Right lobe of liver (tissue), 6 donors: ENCODE results near the gene FAM124A. TPM values are rescaled to one million over a fixed set of nuclear protein-coding genes. Genes with fewer than 3 reads are reported as not detected.

ENCODE experiments used
- ATAC-seq, 4 donors: fragments of 200-7000 bp; cut with Tn5 transposase; one replicate each; pipeline ENCODE4 v1.9.1; 2020; ENCODE audit warnings: mild to moderate bottlenecking in 4 of 4, moderate library complexity in 4 of 4
- DNase-seq, 3 donors: peaks; one replicate each; pipeline ENCODE4 v3.0.0-alpha.2; 2020
- H3K27ac ChIP-seq, 3 donors: fragments of 200-600 bp; one replicate each; pipeline ENCODE4 v1.8.0; 2022
- H3K27me3 ChIP-seq, 2 donors: fragments of 200-600 bp; one replicate each; pipeline ENCODE4 v1.8.0; 2022
- H3K36me3 ChIP-seq, 4 donors: fragments of 200-600 bp; sonication (generic) in 1 of 4; one replicate each; pipeline versions ENCODE4 v1.5.1 to v1.8.0; 2017 to 2022; ENCODE audit warnings: control low read depth in 1 of 4
- H3K4me1 ChIP-seq, 4 donors: fragments of 200-600 bp; sonication (generic) in 1 of 4; one replicate each; pipeline versions ENCODE4 v1.5.1 to v1.8.0; 2017 to 2022; ENCODE audit warnings: control low read depth in 1 of 4
- H3K4me3 ChIP-seq, 3 donors: fragments of 200-600 bp; one replicate each; pipeline ENCODE4 v1.8.0; 2022
- H3K9me3 ChIP-seq, 4 donors: fragments of 200-600 bp; sonication (generic) in 1 of 4; one replicate each; pipeline versions ENCODE4 v1.5.1 to v1.8.0; 2017 to 2022; ENCODE audit warnings: control low read depth in 1 of 4
- POLR2A ChIP-seq: fragments of 450-650 bp; IDR thresholded peaks from one replicate; pipeline ENCODE4 v1.6.1; 2017; ENCODE audit warnings: antibody characterized with exemption, mild to moderate bottlenecking
- WGBS: methylation state at CpG from one replicate; pipeline ENCODE4 v1.1.6; 2018; ENCODE audit warnings: low coverage, low lambda C conversion rate; ENCODE audit not compliant: insufficient coverage; ENCODE audit errors: missing lambda C conversion rate; 5-methylcytosine and 5-hydroxymethylcytosine counted together
- intact Hi-C, 2 donors: fragments of 100-400 bp; cut with DNase I; formaldehyde crosslinking; loops; one replicate each; pipeline versions ENCODE4 v1.11.2 to v1.14.1; 2022
- total RNA-seq, 6 experiments: library from RNA; depleted of rRNA in 2 of 6; stranded (reverse); fragments of >200 nt in 2 of 6; fragmentation: NEBNext Ultra II Directional in 3 of 6; extraction: Animal tissue kit (Norgen Biotek cat#: 25700) in 3 of 6; gene quantifications; one replicate each; pipeline versions ENCODE4 v1.1.0 to v1.2.4, GENCODE V29; 2016 to 2023
- TF ChIP-seq, protein P1 (sequence below), 4 donors: fragments of 200-600 bp in 3 of 4; fragments of 450-650 bp in 1 of 4; IDR thresholded peaks; one replicate each; pipeline versions ENCODE4 v1.5.1 to v1.8.0; 2016 to 2022; ENCODE audit warnings: antibody characterized with exemption in 4 of 4, mild to moderate bottlenecking in 2 of 4
- donor health status: DM: no; HTN: yes; CAD: no.
- donor health status: DM: no; HTN: no; CAD: no.
- donor health status: DM: no; HTN: no; CAD: no.
- donor health status: DM: no; HTN: yes; CAD: no.
- donor health status: DM: no; HTN: yes; CAD: no.

FAM124A gene
- total RNA-seq, 6 experiments from 2014 or later = 0.22 to 1.0 (median 0.51) TPM

GRCh38 chr13:51292000-51292565, 69.9 kb downstream of the FAM124A start:
- no peak overlapping the region for H3K27ac ChIP-seq
- no peaks in the 10 kb centered on the region for H3K27me3 ChIP-seq
- intact Hi-C loops = no loop called here
- ATAC-seq (no peak), DNase-seq (no peak)
- no peak overlapping the region for H3K4me3 ChIP-seq
- WGBS = 70% methylated on average over 6 of the region's 6 CpGs
- no peaks in the 10 kb centered on the region for H3K9me3 ChIP-seq
- no peaks in the 10 kb centered on the region for H3K36me3 ChIP-seq
- peaks cover 0 to 4% (median 0%) of the 10 kb centered on the region in 4 donors for H3K4me1 ChIP-seq
- TF ChIP-seq, protein P1, sequence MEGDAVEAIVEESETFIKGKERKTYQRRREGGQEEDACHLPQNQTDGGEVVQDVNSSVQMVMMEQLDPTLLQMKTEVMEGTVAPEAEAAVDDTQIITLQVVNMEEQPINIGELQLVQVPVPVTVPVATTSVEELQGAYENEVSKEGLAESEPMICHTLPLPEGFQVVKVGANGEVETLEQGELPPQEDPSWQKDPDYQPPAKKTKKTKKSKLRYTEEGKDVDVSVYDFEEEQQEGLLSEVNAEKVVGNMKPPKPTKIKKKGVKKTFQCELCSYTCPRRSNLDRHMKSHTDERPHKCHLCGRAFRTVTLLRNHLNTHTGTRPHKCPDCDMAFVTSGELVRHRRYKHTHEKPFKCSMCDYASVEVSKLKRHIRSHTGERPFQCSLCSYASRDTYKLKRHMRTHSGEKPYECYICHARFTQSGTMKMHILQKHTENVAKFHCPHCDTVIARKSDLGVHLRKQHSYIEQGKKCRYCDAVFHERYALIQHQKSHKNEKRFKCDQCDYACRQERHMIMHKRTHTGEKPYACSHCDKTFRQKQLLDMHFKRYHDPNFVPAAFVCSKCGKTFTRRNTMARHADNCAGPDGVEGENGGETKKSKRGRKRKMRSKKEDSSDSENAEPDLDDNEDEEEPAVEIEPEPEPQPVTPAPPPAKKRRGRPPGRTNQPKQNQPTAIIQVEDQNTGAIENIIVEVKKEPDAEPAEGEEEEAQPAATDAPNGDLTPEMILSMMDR (IDR thresholded peaks at IDR 0.05) = no peak
- no peak for TF ChIP-seq POLR2A

DNA sequence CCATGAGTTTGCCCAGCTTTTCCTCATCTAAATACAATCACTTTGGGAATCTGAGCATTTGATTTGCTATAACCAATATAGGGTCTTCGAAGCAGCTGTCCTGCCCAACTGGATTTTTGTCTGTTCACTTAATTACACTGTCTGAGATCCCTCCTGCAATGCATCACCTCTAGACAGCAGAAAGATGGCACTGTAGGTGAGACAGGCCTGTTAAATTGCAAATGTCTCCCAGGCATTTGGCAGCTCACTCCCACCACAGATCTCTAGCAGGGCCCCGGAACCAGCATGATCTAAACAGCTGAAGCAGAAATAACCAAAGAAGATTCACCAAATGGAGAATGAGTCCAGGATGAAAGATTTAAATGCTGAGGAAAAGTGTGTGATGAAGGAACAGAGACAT, 75.4 kb downstream of the FAM124A start:
- intact Hi-C loops = no loop called here
- ATAC-seq (no peak), DNase-seq (no peak)
- H3K27ac ChIP-seq = no peak overlapping the region
- TF ChIP-seq POLR2A = no peak
- TF ChIP-seq, protein P1 (IDR thresholded peaks at IDR 0.05) = no peak
- H3K9me3 ChIP-seq = no peaks in the 10 kb centered on the region
- WGBS = 91% methylated on average over 1 of the region's 2 CpGs
- H3K27me3 ChIP-seq = no peaks in the 10 kb centered on the region
- peaks cover 0 to 2% (median 0%) of the 10 kb centered on the region in 4 donors for H3K4me1 ChIP-seq
- no peaks in the 10 kb centered on the region for H3K36me3 ChIP-seq
- H3K4me3 ChIP-seq = no peak overlapping the region

DNA sequence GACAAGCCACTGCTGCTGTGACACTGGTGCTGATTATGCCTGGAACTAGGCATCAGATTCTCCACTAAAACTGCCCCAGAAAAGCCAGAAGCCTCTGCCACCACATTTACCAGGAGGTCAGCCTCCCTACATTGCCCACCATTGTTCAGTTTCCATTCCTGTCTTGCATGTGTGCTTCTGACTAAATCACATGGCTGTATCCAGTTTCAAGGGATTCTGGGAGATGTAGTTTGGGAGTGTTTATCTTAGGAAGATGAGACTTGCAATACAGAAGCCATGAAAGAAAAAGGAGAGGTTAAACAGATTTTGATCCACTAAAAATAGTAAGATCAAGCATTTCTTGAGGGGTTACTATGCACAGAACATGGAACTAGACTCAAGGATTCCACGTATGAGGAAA, 76.6 kb downstream of the FAM124A start:
- no peaks in the 10 kb centered on the region for H3K36me3 ChIP-seq
- WGBS = 33% methylated on average over 1 of the region's 1 CpG
- H3K4me1 ChIP-seq = no peaks in the 10 kb centered on the region
- no peak overlapping the region for H3K4me3 ChIP-seq
- ATAC-seq (no peak), DNase-seq (no peak)
- H3K9me3 ChIP-seq = no peaks in the 10 kb centered on the region
- no peak overlapping the region for H3K27ac ChIP-seq
- TF ChIP-seq POLR2A = no peak
- TF ChIP-seq, protein P1 (IDR thresholded peaks at IDR 0.05) = no peak
- H3K27me3 ChIP-seq = no peaks in the 10 kb centered on the region
- intact Hi-C loops = no loop called here

GRCh38 chr13:51303063-51303552, 80.9 kb downstream of the FAM124A start:
- H3K4me1 ChIP-seq = no peaks in the 10 kb centered on the region
- H3K4me3 ChIP-seq = no peak overlapping the region
- no peak for ATAC-seq
- no peak for DNase-seq
- H3K36me3 ChIP-seq = no peaks in the 10 kb centered on the region
- WGBS = 94% methylated on average over 2 of the region's 2 CpGs
- intact Hi-C loops = no loop called here
- H3K9me3 ChIP-seq = no peaks in the 10 kb centered on the region
- no peak overlapping the region for H3K27ac ChIP-seq
- H3K27me3 ChIP-seq = no peaks in the 10 kb centered on the region
- no peak for TF ChIP-seq POLR2A
- TF ChIP-seq, protein P1 (IDR thresholded peaks at IDR 0.05) = no peak

DNA sequence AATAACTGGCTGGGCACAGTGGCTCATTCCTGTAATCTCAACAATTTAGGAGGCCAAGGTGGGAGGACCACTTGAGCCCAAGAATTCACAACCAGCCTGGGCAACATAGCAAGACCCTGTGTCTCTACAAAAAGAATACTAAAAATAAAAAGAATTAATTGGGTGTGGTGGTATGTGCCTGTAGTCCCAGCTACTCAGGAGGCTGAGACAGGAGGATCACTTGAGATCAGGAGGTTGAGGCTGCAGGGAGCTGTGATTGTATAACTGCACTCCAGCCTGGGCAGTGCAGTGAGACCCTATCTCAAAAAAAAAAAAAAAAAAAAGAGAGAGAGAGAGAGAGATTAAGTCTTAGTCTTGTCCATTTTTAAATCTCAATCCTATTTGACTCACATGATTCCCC, 81.7 kb downstream of the FAM124A start:
- TF ChIP-seq, protein P1 (IDR thresholded peaks at IDR 0.05) = no peak
- no peak for TF ChIP-seq POLR2A

More for the DNA sequence above, 81.7 kb downstream of the FAM124A start:
- Histone ChIP-seq H3K9me3 (no peaks in the 10 kb centered on the region), H3K27me3 (no peaks in the 10 kb centered on the region), H3K36me3 (no peaks in the 10 kb centered on the region), H3K27ac (no peak overlapping the region), H3K4me1 (no peaks in the 10 kb centered on the region), H3K4me3 (no peak overlapping the region)
- no peak for DNase-seq
- ATAC-seq = no peak
- intact Hi-C loops = no loop called here
